GM19468 (cell line): ENCODE measurements around the gene FGFR3.

ENCODE experiments used
- ATAC-seq: cut with Tn5 transposase; IDR thresholded peaks from one replicate; pipeline ENCODE4 v1.9.1; 2021; ENCODE audit warnings: mild to moderate bottlenecking, moderate library complexity, moderate number of reproducible peaks; ENCODE audit not compliant: unreplicated experiment; ENCODE audit errors: extremely low read depth

The FGFR3 gene

DNA sequence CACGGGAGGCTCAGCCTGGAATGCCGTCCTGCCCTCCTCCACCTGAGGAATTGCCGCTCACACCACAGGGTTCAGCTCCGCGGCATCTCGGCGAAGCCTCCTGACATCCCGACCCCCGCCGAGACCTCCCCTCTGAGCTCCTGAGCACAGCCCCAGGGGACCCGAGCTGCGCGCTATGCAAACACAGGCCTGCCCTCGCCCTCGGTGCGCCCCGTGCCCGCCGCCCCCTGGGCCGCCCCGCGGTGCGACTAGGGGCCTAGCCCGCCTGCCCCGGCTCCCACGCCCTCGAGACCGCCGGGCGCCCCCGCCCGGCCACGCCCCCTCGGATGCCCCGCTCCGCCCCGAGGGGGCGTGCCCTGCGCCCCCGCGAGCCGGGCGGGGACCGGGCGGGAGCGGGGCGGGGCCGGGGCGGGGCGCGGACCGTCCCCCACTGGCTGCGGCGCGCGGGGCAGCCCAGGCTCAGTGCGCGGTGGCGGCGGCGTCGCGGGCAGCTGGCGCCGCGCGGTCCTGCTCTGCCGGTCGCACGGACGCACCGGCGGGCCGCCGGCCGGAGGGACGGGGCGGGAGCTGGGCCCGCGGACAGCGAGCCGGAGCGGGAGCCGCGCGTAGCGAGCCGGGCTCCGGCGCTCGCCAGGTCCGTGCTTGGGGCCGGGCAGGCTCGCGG, at the start of gene FGFR3:
Gene FGFR3 (plus strand): TSS at position 462 of the 664 bp plus-strand sequence. CDS start 642 bp downstream, outside the sequence.
- ATAC-seq: peak; percentile 23

DNA sequence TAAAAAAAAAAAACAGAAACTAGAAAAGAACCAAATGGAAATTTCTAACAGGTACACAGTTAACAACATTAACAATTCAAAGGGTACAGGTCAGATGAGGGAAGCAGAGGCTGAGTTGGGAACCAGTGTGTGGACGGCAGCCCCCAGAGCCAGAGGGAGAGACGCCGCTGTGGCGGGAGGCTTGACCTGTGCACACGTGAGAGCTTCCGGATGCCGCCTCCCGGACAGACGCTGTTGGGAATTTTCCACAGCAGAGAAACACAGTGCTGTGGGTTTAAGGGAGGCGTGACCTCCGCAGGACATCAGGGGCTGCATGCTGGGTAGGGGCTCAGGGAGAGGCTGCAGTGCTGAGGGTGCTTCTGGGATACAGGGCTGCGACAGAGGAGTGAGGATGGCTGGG, 49.5 kb upstream of the FGFR3 start:
- ATAC-seq: no peak

DNA sequence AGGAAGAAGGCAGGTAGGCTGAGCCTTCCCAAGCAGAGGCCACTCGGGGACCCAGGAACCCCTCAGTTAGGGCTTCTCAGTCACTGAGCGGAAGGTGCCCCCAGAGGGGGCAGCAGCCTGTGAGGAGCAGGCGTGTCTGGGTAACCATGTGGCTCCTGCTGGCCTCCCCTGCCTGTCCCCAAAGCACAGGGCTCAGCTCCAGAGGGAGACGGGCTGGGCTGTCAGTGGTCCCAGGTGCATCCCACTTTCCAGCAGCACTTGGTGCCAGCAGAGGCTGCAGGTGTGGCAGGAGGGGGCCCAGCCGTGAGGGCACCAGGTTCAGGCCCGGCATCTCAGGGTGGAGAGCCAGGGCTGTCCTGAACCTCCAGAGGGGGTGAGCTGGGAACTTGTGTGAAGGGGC, 49.1 kb upstream of the FGFR3 start:
- no peak for ATAC-seq

DNA sequence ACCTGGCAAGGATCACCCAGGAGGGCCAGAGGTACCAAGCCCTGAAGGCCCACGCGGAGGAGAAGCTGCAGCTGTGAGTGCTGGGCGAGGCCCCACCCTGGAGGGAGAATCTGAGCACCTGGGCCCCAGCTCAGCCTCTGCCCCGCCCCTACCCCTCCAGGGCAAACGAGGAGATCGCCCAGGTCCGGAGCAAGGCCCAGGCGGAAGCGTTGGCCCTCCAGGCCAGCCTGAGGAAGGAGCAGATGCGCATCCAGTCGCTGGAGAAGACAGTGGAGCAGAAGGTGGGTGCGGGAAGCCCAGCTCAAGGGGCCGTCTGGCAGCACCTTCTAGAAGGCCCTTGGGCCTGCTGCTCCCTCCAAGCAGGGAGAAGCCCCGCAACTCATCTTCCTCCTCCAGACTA, 48.5 kb upstream of the FGFR3 start:
- no peak for ATAC-seq

DNA sequence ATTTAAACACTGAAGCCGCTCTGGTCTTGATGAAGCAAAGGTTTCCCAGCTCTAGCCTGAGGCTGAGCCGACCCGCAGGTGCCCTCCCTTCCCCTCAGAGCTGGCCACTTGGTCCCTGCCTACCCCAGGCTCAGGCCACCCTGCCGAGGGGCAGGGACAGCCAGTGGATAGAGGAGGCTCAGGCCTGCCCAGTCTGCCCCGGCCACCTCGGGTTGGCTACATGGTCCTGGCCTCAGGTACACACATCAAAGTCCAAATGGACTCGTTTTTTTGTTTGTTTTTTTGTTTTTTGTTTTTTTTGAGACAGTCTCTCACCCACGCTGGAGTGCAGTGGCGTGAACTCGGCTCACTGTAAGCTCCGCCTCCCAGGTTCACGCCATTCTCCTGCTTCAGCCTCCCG, 47.9 kb upstream of the FGFR3 start:
- no peak for ATAC-seq

DNA sequence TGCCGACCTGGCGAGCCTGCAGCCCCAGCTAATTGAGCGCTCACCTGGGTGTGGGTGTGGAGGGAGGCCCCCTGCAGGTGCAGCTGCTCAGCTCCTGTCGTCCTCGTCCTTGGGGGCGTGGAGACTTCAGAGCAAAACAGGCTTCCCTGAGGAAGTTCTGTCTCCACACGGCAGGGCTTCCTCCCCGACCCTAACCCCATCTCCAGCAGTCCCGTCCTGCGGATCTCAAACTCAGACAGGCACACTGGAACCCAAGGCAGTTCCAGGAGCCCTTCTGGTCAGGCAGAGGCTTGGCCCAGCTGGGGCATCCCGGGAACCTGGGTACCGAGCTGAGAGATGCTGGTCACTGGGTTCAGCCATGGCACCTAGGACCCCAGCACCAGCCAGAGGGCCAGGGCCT, 47.4 kb upstream of the FGFR3 start:
- no peak for ATAC-seq

DNA sequence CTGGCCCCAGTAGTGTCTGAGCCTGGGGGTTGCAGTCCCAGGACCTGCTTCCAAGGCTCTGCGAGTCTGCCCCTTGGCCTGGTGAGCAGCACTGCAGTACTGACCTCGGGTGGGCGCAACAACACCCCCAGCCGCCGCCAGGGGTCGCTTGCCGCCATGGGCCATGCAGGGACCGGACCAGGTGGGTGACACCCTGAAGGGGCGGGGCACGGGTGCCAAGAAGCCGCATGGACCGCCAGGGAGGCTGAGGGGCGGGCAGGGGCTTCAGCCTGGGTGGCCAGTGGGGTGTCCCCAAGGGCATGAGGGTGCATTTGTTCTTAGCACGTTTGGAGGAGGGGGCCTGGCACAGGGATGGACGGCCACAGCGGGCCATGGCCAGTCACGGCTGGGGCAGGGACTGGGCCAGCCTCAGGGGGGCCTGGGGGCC, 46.8 kb upstream of the FGFR3 start:
- ATAC-seq: no peak

DNA sequence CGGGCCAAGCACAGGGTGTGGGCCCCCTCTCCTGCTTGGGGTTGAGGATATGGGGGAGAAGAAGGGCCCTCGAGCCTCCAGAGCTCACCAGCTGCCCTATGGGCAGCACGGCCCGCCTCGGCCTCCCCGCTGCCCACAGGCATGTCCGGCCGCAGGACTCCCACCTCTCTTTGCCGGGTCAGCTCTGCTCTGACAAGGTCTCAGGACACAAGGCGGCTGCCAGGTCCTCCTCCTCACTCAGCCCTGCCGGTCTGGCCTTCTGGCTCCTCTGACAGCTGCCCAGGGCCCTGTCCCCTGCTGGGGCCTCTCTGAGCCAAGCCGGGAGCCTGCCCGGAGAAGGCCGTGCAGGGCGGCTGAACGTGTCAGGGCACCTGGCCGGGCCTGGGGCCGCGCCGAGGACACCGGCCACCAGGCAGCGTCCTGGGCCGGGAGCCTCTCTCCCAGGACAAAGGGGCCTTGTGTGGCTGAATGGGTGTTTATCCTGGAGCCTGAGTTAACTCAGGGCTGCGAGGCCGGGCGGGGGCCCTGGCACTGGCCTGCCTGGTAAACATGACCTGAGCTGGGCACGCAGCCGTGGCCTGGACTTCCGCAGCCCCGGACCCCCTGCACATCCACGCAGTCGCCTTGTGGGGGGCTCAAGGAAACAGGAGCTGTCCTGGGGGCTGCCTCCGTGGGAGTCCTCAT, 46.0 kb upstream of the FGFR3 start:
- ATAC-seq: no peak

DNA sequence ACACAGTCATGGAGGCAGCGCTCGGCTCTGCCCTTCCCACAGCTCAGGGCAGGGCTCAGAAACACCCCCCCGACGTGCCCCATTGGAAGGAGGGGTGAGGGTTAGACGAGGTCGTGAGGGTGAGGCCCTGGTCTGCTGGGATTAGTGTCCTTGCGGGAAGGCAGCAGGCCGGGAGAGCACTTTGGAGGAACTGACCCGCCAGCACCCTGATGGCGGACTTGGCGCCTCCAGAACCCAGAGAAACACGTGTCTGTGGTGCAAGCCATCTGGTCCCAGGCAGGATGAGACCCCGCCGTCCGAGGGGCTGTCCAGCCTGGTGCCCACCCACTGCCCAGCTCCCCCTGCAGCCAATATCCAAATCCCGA, 45.5 kb upstream of the FGFR3 start:
- no peak for ATAC-seq

DNA sequence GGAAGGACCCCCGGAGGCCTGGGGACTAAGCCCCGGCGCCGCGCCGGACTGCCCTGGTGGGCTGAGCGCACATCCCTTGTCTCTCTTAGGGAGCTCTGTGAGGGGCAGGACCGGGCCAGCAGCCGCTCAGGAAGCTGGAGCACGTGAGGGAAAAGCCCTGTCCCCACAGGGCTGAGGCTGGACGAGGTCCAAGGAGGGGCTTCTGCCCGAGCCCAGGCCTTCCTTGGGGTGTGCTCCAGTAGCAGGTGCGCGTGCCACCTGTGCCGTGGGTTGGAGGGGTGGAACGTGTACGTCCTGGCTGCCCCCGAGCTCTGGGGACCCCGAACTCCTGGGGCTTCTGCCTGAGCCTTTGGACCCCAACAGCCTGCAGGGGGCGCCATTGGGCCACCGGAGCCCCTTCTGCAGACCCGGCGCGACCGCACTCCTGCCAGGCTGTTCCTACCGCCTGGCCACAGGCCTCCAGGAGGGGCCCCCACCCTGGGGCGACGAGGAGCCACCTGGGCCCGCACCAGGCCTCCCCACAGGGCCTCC, 44.6 kb upstream of the FGFR3 start:
- ATAC-seq: no peak

DNA sequence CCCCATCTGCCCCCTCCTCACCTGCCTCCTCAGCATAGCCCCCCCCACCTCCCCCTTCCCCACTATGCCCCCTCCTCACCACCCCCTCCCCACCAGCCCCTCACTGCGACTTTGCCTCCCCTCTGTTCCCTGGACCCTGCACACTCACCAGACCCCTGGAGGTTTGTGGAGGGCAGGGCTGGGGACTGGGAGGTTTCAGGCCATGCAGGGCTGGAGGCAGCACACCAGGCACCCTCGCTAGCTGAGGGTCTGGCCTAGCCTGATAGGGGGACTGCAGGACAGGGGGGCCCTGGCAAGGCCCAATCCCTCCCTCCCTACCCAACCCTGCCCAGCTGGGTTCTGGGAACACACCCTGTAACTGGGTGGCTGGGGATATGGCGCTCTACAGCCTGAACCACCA, 43.7 kb upstream of the FGFR3 start:
- no peak for ATAC-seq

DNA sequence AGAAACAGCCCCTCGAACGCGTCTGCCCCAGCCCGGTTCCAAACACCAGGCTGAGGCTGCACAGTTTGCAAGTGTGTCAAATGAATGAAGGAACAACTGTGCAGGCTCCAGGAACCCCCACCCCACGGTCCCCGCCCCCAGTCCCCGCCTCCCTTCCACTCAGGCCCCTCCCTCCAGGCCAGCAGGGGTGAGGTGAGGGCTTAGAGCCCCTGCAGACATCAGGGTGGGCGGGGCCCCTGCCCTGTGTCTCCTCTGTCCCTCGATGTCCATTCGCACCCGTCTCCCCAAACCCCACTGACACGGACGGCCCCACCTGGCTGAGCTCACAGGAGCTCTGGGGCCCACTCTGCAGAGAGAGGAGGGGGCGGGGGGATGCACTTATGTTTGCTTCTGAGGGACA, 43.3 kb upstream of the FGFR3 start:
- no peak for ATAC-seq

DNA sequence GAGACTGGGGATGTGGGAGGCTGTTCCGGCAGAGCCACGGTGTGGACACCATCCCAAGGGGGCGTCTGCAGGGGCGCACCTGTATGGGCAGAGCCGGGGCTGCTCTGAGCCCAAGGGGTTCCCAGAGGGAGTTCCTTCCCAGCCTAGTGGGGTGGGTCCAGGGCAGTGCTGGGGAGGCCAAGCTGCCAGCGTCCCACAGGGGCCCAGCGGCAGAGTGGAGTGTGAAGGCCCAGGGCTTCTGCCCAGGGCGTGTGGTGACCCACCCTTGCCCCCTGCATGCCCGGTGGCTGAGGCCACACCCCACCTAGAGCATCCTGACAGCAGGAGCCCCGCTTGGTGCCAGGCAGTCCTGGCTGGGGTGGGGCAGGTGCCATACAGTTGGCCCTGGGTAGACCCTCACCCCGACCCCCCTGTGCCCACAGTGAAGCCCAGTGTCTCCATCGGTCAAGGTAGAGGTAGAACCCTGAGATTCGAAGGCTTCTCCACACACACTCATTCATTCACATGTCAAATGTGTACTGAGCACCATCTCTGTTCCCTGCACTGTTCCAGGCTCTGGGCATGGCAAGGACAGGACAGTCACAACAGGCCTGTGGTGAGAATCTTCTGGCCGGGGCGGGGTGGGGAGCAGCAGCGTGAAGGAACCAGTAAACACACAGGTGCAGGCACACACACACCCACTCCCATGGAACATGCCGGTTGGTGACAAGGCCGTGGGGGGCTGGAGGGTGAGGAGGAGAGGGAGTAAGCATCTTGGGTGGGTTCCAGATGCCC, 42.5 kb upstream of the FGFR3 start:
- no peak for ATAC-seq

DNA sequence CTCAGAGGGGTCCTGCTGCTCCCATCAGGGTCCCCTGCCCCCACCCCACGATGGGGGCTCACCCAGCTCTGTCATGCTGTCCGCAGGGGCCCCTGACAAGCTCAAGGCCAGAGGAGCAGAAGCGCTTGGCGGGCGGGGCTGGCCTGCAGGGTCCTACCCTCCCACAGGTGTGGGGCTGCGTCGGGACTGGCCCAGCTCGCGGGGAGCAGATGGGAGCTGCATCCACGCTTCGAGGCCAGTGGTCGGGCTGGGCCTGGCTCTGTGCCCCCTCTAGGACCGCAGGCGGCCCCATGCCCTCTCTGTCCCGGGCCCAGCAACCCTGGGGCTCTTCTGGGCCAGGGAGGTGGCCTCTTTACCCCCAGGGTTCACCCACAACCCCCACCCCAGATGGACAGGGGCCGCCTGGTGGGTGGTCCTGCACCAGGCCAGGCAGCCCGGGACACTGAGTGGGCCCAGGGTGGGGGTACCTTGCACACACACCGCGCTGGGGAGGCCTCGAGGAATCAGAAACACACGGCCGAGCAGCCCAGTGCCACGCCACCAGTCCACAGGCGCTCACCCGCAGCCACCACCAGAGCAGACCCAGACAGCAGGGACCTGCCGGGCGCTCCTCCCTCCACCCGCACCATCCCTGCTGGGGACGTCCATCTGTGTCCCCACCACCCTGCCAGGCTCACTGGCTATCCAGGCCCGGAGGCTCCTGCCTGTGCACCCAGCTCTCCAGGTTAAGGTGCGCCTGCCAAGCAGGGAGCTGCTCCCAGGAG, 41.8 kb upstream of the FGFR3 start:
- no peak for ATAC-seq

DNA sequence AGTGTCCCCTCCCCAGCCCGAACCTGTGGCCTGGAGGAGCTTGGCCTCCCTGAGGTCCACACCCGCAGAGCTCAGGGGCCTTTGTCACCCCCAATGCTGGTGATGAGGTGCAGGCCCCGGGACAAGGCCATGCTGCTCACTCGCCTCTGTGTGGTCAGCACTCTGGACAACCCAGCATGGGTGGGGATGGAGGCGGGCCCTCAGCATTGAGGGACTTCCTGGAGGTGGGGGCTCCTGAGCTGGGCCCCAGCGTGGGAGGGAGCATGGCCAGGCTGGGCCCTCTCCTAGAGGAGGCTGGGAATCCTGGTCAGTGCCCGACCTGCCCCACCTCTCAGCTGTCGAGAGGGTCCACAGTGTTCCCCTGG, 41.2 kb upstream of the FGFR3 start:
- no peak for ATAC-seq

DNA sequence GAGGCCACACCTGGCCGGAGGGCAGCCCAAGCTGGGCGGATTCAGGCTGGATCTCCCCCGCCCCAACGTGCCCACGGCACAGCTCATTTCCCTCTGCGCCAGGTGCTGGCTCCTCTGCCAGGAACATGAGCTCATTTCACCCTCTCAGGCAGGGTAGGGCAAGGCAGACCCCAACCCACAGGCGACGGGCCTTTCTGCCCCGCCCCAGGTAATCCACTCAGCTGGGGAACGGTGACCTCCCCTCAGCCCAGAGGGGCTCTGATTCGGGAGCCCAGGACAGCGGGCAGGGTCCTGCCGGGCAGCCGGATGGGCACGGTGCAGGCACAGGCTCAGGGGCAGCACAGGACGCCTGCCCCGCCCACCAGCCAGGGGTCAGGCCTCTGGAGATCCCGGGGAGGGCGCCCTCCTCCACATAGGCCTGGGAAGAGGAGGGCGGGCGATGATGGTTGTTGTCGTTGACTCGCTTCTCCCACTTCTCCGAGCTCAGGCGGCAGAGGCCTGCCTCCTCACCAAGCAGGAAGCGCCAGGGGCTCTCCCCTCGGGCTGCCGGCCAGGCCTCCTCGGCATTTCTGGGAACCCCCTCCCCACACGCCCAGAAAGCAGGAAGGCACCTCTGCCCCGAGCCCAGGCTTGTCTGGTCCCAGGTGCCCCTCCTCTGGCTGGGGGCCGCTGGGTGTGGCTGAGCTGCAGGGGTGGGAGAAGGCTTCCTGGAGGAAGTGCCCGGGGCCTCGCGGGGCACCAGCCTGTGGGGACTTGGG, 40.6 kb upstream of the FGFR3 start:
- ATAC-seq: no peak

DNA sequence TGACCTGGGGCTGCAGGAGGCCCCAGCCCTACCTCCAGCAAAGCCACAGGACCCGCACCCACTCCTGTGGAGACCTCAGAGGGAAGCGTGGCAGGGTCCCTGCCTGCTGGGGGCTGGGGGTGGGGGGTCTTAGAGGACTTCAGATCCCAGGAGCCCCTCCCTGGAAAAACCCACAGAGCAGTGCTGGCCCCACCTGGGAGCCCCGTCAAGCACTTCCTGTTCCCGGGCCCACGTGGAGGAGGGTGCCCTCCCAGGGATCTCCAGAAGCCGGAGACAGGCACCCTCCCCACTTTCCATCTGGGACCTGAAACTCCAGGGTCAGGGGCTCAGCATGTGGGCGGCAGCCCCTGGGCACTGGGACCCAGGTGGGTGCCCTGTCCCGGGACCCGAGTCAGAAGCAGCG, 39.8 kb upstream of the FGFR3 start:
- no peak for ATAC-seq

DNA sequence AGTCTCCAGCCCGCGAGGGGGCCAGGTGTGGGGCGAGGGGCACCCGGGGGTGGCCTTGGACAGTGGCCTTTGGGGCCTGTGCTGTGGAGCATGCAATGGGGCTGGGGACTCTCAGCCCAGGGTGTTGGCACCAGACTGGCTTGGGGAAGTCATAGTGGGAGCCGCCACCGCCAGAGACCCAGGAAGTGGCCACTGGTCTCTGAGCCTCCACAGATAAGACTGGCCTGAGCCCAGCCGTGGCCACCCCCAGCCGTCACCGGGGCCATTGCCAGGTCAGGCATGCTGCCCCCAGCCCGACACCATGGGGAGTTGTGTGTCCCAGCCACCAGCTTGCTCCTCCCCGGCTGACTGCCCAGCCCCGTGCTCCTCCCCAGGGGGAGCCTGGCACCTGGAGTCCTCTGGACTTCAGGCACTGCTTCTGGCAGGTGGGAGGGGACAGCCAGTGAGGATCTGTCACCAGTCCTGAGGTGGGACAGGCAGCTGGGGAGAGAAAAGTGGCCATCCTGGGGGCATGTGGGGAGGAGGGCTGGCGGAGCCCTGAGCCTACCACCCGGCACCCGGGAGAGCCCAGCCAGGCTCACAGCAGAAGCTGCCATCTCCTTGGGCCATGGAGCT, 39.3 kb upstream of the FGFR3 start:
- no peak for ATAC-seq

DNA sequence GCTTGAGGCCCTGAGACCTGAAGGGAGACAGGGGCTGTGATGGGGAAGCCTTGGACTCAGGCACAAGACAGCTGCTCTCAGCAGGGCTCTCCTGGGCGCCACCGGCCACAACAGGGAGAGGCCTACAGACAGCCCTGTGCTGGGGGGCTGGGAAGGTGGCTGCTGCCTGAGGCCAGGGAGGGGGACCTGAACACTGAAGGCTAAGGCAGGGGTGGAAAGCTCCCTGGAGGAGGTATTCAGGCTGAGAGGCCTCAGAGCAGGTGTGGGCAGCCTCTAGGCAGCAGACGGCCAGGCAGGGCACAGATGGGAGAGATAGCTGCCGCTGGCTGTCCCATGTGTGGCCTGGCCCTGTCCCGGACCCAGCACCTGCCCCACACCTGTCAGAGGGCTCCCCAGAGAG, 38.8 kb upstream of the FGFR3 start:
- no peak for ATAC-seq
